T-helper 2 cell treated with Interferon-gamma antibody and Interleukin-4, amounts not matched to agents 5 μg/mL and 100 μg/mL, for 36 hours (primary cell): ENCODE results near the gene PTPRN2.
"Not testable (repeated sequence)": the region's sequence is repeated elsewhere in the genome, so short reads cannot be mapped to it uniquely, and the experiment has no call there.

Experiments used
- DNase-seq: peaks from one replicate; pipeline ENCODE4 v3.0.0; 2021; ENCODE audit warnings: low spot score
- H3K27ac Mint-ChIP-seq: one replicate; pipeline ENCODE4 v1.8.0; 2021; ENCODE audit warnings: mild to moderate bottlenecking, mixed read lengths
- H3K27me3 Mint-ChIP-seq: one replicate; pipeline ENCODE4 v1.8.0; 2021; ENCODE audit warnings: low read depth, mixed read lengths
- H3K36me3 Mint-ChIP-seq: one replicate; pipeline ENCODE4 v1.8.0; 2021; ENCODE audit warnings: low read depth, mixed read lengths
- H3K4me1 Mint-ChIP-seq: one replicate; pipeline ENCODE4 v1.8.0; 2021; ENCODE audit warnings: low read depth, mixed read lengths
- H3K4me3 Mint-ChIP-seq: one replicate; pipeline ENCODE4 v1.8.0; 2022; ENCODE audit warnings: mild to moderate bottlenecking, moderate library complexity, mixed read lengths
- H3K9me3 Mint-ChIP-seq: one replicate; pipeline ENCODE4 v1.8.0; 2021; ENCODE audit warnings: mixed read lengths

Gene PTPRN2

DNA sequence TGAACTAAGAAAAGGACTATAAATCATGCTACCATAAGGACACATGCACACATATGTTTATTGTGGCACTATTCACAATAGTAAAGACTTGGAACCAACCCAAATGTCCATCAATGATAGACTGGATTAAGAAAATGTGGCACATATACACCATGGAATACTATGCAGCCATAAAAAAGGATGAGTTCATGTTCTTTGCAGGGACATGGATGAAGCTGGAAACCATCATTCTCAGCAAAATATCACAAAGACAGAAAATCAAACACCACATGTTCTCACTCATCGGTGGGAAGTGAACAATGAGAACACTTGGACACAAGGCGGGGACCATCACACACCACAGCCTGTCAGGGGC, 922.0 kb downstream of the PTPRN2 start:
- H3K27ac Mint-ChIP-seq, H3K4me3 Mint-ChIP-seq, H3K9me3 Mint-ChIP-seq, DNase-seq, H3K4me1 Mint-ChIP-seq, H3K36me3 Mint-ChIP-seq: not testable (repeated sequence)
- H3K27me3 Mint-ChIP-seq = peaks cover 21% of the 10 kb centered on the region

DNA sequence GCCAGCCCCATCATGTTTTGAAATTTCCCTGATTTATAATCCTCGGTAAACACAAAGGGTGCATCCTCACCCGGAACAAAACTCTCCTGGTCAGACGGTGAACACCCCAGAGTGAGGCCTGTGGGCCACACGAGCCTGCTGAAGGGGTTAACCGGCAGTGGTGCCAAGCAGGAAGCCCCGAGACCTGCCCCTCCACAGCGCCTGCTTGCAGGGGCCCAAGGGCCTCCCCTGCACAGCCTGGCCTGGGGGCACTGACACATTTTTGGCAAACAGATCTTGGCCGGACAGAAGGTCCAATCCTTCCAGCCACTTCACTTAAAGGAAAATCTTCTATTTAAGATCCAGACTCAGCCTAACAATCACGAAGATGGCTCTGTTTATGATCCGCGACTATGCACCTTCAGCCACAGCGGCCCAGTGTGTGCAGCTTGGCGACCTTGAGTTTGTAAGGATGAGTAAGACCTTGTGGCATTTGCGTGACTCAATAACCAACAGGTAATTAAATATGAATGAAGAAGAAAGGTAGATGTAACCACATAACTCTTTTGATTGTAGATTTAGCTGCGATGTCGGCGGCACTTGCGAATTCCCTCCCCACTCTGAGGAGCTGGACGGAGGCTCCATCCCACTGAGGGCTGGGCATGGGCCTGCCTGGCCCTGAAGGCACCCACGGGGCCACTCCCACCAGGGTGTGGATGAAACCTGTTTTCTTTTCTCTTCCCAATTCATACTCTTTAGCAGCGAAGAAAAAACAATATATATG, 922.6 kb downstream of the PTPRN2 start:
- Mint-ChIP-seq H3K27me3 (peaks cover 15% of the 10 kb centered on the region), H3K9me3 (no peaks in the 10 kb centered on the region), H3K27ac (no peak overlapping the region), H3K4me3 (no peak overlapping the region), H3K4me1 (peaks cover 11% of the 10 kb centered on the region), H3K36me3 (no peaks in the 10 kb centered on the region)
- DNase-seq = no peak

DNA sequence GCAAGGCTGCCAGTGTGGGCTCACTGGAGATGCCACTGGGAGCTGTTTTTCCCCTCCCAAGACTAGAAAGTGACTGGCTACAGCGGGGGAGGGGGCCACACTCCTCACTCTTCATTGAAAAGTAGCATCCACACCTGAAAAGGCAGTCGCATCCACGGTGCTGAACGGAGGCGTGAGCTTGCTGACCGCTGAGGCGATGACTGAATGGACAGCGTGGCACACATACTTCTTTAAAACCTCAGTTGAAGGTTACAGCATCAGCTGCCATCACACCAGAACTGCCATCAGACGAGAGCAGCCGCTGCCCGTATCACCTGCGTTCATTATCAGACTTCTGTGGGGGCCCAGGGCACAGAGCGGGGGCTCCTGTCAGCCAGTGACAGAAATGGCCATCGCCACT, 923.6 kb downstream of the PTPRN2 start:
- Mint-ChIP-seq H3K4me3 (no peak overlapping the region), H3K36me3 (no peaks in the 10 kb centered on the region), H3K27ac (no peak overlapping the region), H3K27me3 (peaks cover 10% of the 10 kb centered on the region), H3K4me1 (peaks cover 16% of the 10 kb centered on the region), H3K9me3 (no peaks in the 10 kb centered on the region)
- DNase-seq = no peak

DNA sequence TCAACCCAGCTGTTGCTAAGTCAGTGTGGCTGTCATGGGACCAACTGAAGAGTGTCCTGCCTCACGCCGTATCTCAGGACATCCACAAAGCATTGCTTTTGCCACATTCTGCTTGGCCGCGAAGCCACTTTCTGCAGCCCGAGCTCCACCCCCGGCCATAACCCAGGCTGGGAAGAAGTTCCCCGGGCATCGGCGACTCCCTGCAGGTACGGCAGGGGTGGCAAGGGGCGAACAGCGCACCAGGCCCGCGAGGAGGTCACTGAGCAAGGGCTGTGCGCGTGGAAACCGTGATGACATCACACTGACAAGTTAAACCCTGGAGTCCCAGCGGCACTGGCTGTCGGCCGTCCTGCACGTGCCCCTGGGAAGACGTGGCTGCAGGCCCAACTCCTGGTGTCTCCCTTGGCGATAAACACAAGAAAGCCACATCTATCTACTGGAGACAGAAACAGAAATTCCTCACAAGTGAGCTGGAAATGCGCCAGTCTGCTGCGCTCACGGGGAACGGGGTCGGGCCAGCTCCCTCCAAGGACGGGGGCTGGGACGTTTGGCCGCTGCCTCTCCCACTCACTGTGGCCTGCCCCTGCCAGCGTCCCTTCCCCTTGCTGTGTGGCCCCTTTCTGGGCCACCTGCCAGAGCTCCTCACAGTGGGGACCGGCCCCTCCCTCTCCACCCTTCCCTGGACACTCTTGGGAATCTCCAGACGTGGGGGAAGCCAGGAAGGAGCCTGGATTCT, 924.5 kb downstream of the PTPRN2 start:
- H3K9me3 Mint-ChIP-seq = no peaks in the 10 kb centered on the region
- no peak overlapping the region for H3K4me3 Mint-ChIP-seq
- H3K4me1 Mint-ChIP-seq = peaks cover 9% of the 10 kb centered on the region
- DNase-seq = no peak
- no peak overlapping the region for H3K27ac Mint-ChIP-seq
- peaks cover 2% of the 10 kb centered on the region for H3K27me3 Mint-ChIP-seq
- no peaks in the 10 kb centered on the region for H3K36me3 Mint-ChIP-seq

DNA sequence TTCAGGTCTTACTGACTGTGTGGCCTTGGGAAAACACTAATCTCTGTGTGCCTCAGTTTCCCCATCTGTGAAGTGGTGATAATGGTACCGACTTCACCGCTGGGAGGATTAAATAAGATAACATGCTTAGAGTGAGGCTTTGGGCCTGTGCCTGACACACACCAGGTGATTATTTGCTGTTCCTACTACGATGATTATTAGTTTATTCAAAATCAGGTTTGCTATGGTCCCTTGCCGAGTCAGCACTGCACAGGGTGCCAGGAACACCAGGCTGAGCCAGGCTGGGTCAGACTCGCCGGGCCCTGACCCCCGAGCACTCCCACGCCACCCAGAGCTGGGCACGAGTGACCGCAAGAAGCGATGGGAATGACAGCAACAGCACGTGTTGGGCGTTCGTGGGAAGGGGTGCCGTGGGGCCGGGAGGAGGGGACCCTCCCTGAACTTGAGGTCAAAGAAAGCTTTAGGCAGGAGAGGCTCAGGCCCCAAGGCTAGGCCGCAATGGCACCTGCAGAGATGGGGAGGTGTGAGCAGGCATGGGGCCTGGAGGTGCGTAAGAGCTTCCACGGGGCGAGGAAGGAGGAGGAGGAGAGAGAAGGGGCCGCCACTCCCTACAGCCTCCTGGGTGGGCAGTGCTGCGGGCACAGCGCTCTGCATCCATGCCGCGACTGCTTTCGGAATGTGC, 925.4 kb downstream of the PTPRN2 start:
- Mint-ChIP-seq H3K36me3 (no peaks in the 10 kb centered on the region), H3K4me1 (peaks cover 9% of the 10 kb centered on the region), H3K27me3 (peaks cover 2% of the 10 kb centered on the region), H3K27ac (no peak overlapping the region), H3K9me3 (no peaks in the 10 kb centered on the region), H3K4me3 (no peak overlapping the region)
- DNase-seq = no peak

DNA sequence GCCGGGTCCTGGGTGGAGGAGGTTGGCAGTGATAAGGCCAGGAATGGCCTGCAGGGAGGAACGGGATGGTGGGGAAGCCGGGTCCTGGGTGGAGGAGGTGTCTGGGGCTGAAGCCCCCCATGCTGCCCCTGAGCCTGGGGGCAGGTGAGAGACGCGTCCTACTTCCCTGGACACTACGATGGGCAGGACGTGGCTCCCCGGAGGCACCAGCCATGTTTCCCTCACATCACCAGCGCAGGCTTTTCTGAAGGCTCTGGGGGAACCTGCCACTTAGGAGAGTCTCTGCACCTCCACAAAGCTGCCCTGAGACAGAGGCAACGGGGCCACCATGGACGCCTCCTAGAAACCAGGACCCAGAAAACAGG, 926.0 kb downstream of the PTPRN2 start:
- peaks cover 2% of the 10 kb centered on the region for H3K27me3 Mint-ChIP-seq
- no peaks in the 10 kb centered on the region for H3K36me3 Mint-ChIP-seq
- no peaks in the 10 kb centered on the region for H3K9me3 Mint-ChIP-seq
- no peak overlapping the region for H3K4me3 Mint-ChIP-seq
- H3K27ac Mint-ChIP-seq = no peak overlapping the region
- DNase-seq = no peak
- H3K4me1 Mint-ChIP-seq = peaks cover 9% of the 10 kb centered on the region

- Mint-ChIP-seq H3K27me3 (peaks cover 2% of the 10 kb centered on the region), H3K27ac (no peak overlapping the region), H3K9me3 (no peaks in the 10 kb centered on the region), H3K4me3 (no peak overlapping the region), H3K4me1 (peaks cover 9% of the 10 kb centered on the region), H3K36me3 (no peaks in the 10 kb centered on the region)
- DNase-seq = no peak
Measured at GRCh38 chr7:157660971-157661610, 926.5 kb downstream of the PTPRN2 start.

DNA sequence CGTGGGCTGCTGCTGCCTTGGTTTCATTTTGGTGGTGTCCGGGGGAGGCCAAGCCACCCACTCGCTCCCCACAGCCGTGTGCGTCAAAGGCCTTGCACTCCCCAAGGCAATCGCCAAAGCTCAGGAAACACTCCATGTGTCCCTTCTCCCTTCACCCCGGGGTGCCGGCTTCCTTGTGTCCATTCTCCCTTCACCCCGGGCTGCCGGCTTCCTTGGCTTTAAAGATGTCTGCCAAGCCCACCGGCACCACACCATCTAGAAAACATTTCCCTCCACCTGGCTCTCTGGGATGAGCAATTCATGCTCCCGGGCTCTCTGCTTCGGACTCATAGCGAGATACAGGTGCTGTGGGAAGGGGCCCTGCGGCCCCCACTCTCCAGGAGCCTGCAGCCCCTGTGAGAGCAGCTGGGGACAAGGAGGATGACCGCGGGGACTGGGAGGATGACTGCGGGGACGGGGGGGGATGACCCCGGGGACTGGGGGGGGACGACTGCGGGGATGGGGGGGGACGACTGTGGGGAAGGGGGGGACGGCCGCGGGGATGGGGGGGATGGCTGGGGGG, 928.7 kb downstream of the PTPRN2 start:
- no peaks in the 10 kb centered on the region for H3K27me3 Mint-ChIP-seq
- no peak overlapping the region for H3K27ac Mint-ChIP-seq
- no peak for DNase-seq
- H3K4me3 Mint-ChIP-seq = no peak overlapping the region
- H3K36me3 Mint-ChIP-seq = no peaks in the 10 kb centered on the region
- no peaks in the 10 kb centered on the region for H3K9me3 Mint-ChIP-seq
- H3K4me1 Mint-ChIP-seq = peaks cover 9% of the 10 kb centered on the region

GRCh38 chr7:157657741-157658740, 929.6 kb downstream of the PTPRN2 start:
- H3K4me3 Mint-ChIP-seq = no peak overlapping the region

GRCh38 chr7:157656195-157656769, 931.3 kb downstream of the PTPRN2 start:
- Mint-ChIP-seq H3K4me3 (no peak overlapping the region), H3K27ac (no peak overlapping the region), H3K9me3 (no peaks in the 10 kb centered on the region), H3K36me3 (no peaks in the 10 kb centered on the region), H3K4me1 (peaks cover 9% of the 10 kb centered on the region), H3K27me3 (no peaks in the 10 kb centered on the region)
- no peak for DNase-seq

More at GRCh38 chr7:157657741-157658740, 929.6 kb downstream of the PTPRN2 start:
- no peaks in the 10 kb centered on the region for H3K36me3 Mint-ChIP-seq
- no peak overlapping the region for H3K27ac Mint-ChIP-seq
- H3K4me1 Mint-ChIP-seq = peaks cover 9% of the 10 kb centered on the region
- no peak for DNase-seq
- H3K27me3 Mint-ChIP-seq = no peaks in the 10 kb centered on the region
- H3K9me3 Mint-ChIP-seq = no peaks in the 10 kb centered on the region

GRCh38 chr7:157654350-157654749, 933.3 kb downstream of the PTPRN2 start:
- Mint-ChIP-seq H3K27ac (no peak overlapping the region), H3K27me3 (no peaks in the 10 kb centered on the region), H3K4me3 (no peak overlapping the region), H3K9me3 (no peaks in the 10 kb centered on the region), H3K36me3 (no peaks in the 10 kb centered on the region), H3K4me1 (no peaks in the 10 kb centered on the region)
- DNase-seq = no peak

- DNase-seq = no peak
- Mint-ChIP-seq H3K4me1 (no peaks in the 10 kb centered on the region), H3K27ac (no peak overlapping the region), H3K27me3 (no peaks in the 10 kb centered on the region), H3K9me3 (no peaks in the 10 kb centered on the region), H3K36me3 (no peaks in the 10 kb centered on the region), H3K4me3 (no peak overlapping the region)
Measured at GRCh38 chr7:157653827-157654207, 933.8 kb downstream of the PTPRN2 start.
